HUES64 (cell line): ENCODE data around the gene TRMT10A.
"Not testable (repeated sequence)": the region's sequence is repeated elsewhere in the genome, so short reads cannot be mapped to it uniquely, and the experiment has no call there.

ENCODE experiments used
- H3K27ac ChIP-seq: 2 replicates; pipeline ENCODE4 v1.7.0; 2013; ENCODE audit warnings: low read depth, low read length, inconsistent platforms
- H3K27me3 ChIP-seq: 2 replicates; pipeline ENCODE4 v1.6.1; 2013; ENCODE audit warnings: mild to moderate bottlenecking, low read length; ENCODE audit not compliant: insufficient read depth
- H3K36me3 ChIP-seq: 2 replicates; pipeline ENCODE4 v1.6.1; 2013; ENCODE audit warnings: mild to moderate bottlenecking, low read length; ENCODE audit not compliant: insufficient read depth
- H3K4me1 ChIP-seq: 2 replicates; pipeline ENCODE4 v1.6.1; 2013; ENCODE audit warnings: mild to moderate bottlenecking, low read length, moderate library complexity; ENCODE audit not compliant: insufficient read depth
- H3K4me3 ChIP-seq: 2 replicates; pipeline ENCODE4 v1.5.1; 2013; ENCODE audit warnings: mild to moderate bottlenecking, low read length, moderate library complexity
- H3K9ac ChIP-seq: 2 replicates; pipeline ENCODE4 v1.6.1; 2013; ENCODE audit warnings: mild to moderate bottlenecking, low read depth, low read length
- H3K9me3 ChIP-seq: 2 replicates; pipeline ENCODE4 v1.6.1; 2013; ENCODE audit warnings: low read depth, low read length; ENCODE audit not compliant: insufficient read depth
- WGBS: fragments of 150-250, 120-280 bp; methylation state at CpG from one replicate; pipeline ENCODE4 v1.1.7; 2013; ENCODE audit warnings: missing lambda C conversion rate; 5-methylcytosine and 5-hydroxymethylcytosine counted together

The TRMT10A gene

GRCh38 chr4:99540277-99540939, 23.4 kb downstream of the TRMT10A start:
- no peak overlapping the region for H3K27ac ChIP-seq
- peaks cover 6% of the 10 kb centered on the region; the same call in 1 of the 2 replicates for H3K4me1 ChIP-seq
- H3K27me3 ChIP-seq = no peaks in the 10 kb centered on the region
- H3K4me3 ChIP-seq = no peak overlapping the region
- no peak overlapping the region for H3K9ac ChIP-seq
- no peaks in the 10 kb centered on the region for H3K36me3 ChIP-seq
- no peaks in the 10 kb centered on the region for H3K9me3 ChIP-seq

- Histone ChIP-seq H3K9me3 (no peaks in the 10 kb centered on the region), H3K4me1 (peaks cover 6% of the 10 kb centered on the region; the same call in 1 of the 2 replicates), H3K27ac (no peak overlapping the region), H3K4me3 (no peak overlapping the region), H3K27me3 (no peaks in the 10 kb centered on the region), H3K9ac (no peak overlapping the region), H3K36me3 (no peaks in the 10 kb centered on the region)
- WGBS = 74% methylated on average over 4 of the region's 4 CpGs
Observed at GRCh38 chr4:99537674-99538073, 26.2 kb downstream of the TRMT10A start.

DNA sequence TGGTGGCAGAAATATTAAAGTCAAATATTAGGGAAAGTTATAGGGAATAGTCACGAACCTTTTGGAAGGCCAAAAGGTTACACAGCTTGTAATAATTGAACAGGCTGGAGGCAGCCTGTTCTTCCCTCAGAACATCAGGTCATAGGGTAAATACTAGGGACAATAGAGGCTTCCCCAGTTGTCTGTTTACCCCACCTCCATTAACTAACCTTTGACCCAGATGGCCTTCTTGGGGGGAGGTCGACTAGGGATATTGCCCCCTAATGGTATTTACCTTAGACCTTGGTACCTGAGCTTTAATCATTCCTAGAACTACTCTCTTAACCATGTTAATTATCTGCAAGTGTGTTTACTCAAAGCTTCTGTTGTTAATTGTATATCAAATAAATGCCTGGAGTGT, 27.0 kb downstream of the TRMT10A start:
- Histone ChIP-seq H3K27me3 (no peaks in the 10 kb centered on the region), H3K4me3 (no peak overlapping the region), H3K27ac (no peak overlapping the region), H3K9me3 (no peaks in the 10 kb centered on the region), H3K4me1 (peaks cover 6% of the 10 kb centered on the region; the same call in 1 of the 2 replicates), H3K9ac (no peak overlapping the region), H3K36me3 (no peaks in the 10 kb centered on the region)
- WGBS = 91% methylated on average over 2 of the region's 2 CpGs

DNA sequence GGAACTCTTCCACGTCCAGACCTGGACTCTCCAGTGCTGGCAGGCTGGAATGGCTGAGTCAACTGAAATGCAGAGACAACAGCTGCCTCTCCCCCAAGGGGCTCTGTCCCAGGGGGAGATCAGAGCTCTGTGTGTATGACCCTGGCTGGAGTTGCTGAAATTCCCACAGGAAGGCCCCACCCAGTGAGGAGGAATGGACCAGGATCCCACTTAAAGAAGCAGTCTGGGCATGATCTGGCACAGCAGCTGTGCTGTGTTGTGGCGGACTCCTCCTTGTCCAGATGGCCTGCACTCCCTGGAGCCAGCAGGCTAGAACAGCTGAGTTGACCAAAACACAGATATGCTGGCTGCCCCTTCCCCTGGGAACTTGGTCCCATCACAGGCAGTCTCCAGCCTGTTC, 27.6 kb downstream of the TRMT10A start:
- no peak overlapping the region for H3K27ac ChIP-seq
- no peaks in the 10 kb centered on the region for H3K27me3 ChIP-seq
- 45% methylated on average over 2 of the region's 2 CpGs for WGBS
- no peaks in the 10 kb centered on the region for H3K9me3 ChIP-seq
- H3K4me1 ChIP-seq = peaks cover 6% of the 10 kb centered on the region; the same call in 1 of the 2 replicates
- no peak overlapping the region for H3K4me3 ChIP-seq
- no peaks in the 10 kb centered on the region for H3K36me3 ChIP-seq
- H3K9ac ChIP-seq = no peak overlapping the region

DNA sequence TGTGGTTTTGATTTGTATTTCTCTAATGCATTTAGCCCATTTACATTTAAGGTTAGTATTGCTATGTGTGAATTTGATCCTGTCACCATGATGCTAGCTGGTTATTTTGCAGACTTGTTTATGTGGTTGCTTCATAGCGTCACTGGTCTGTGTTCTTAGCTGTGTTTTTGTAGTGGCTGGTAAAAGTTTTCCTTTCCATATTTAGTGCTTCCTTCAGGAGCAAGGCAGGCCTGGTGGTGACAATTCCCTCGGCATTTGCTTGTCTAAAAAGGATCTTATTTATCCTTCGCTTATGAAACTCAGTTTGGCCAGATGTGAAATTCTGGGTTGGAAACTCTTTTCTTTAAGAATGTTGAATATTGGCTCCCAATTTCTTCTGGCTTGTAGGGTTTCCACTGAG, 29.1 kb downstream of the TRMT10A start:
- not testable (repeated sequence) for H3K4me3 ChIP-seq, H3K9me3 ChIP-seq, H3K36me3 ChIP-seq, H3K27me3 ChIP-seq, H3K9ac ChIP-seq, H3K27ac ChIP-seq, H3K4me1 ChIP-seq
- WGBS = 94% methylated on average over 3 of the region's 3 CpGs

DNA sequence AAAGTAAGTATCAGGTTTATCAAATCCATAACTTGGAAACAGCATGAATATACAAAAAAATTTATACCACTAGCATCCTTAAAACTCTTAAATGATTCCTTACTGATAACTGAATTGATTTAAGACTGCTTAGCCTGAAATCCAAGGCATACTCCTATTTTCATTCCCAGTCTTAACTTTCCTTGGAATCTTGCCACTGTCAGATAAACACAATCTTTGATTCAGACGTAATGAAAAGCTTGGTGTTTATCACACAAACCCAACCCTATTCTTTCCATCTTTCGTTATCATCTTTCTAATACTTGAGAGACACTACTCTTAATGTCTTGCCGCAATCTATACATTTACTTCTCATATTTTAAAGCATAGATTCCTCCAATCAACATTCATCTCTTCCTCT, 33.9 kb downstream of the TRMT10A start:
- Histone ChIP-seq H3K9ac (no peak overlapping the region), H3K27ac (no peak overlapping the region), H3K4me3 (no peak overlapping the region), H3K9me3 (no peaks in the 10 kb centered on the region), H3K27me3 (no peaks in the 10 kb centered on the region), H3K36me3 (no peaks in the 10 kb centered on the region), H3K4me1 (no peaks in the 10 kb centered on the region)
- 91% methylated on average over 3 of the region's 3 CpGs for WGBS

DNA sequence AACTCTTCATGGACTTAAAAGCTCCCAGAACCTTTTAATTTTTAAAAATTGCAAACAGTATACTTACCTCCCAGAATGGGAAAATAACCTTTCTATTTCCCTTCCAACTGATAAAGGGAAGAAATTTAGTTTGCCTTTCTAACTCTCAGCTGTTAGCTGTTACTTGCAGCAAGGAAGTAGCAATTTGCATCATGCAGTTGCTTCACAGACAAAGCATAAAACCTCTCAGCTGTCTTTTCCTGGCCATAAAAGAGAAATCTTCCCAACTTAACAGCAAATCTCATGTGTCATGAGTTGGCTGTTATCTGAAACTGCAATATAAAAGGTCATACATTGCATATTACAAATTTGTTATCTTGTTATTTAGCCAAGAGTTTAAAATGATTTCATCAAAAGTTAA, 34.6 kb downstream of the TRMT10A start:
- H3K4me1 ChIP-seq = no peaks in the 10 kb centered on the region
- H3K9me3 ChIP-seq = no peaks in the 10 kb centered on the region
- H3K9ac ChIP-seq = no peak overlapping the region

DNA sequence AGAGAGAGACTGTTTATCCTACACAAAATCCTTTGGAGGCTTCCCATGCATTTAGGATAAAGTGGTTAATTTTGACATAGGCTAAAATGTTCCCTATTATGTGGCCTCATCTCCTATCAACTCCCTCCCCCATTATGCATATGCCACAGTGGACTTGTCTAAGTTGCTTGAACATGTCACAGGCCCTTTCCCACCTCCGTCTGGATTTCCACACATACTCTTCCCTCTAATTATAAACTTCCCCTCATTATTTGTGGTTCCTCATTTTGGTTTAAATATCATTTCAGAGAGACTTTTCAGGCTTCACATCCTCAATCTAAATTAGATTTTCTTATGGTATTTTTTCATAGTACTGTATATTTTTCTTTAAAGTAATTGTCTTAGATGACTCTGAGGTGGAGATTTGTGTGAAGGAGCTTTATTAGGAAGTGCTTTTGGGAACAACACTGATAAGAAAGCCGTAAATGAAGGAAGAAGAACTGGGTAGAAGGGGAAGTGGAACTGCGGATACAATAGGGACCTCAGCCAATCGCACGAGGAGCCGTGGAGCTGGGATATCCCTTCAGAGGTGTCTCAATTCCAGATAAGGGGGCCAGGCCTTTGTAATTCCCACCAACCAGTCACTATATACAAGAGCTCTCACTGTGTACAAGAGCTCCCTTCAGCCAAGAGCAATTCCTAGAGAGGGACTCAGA, 45.1 kb downstream of the TRMT10A start:
- no peak overlapping the region for H3K4me3 ChIP-seq
- no peak overlapping the region for H3K27ac ChIP-seq
- no peaks in the 10 kb centered on the region for H3K36me3 ChIP-seq
- H3K4me1 ChIP-seq = no peaks in the 10 kb centered on the region
- no peaks in the 10 kb centered on the region for H3K9me3 ChIP-seq
- 92% methylated on average over 6 of the region's 6 CpGs for WGBS
- no peaks in the 10 kb centered on the region for H3K27me3 ChIP-seq
- no peak overlapping the region for H3K9ac ChIP-seq

More for the DNA sequence above, 34.6 kb downstream of the TRMT10A start:
- no peak overlapping the region for H3K27ac ChIP-seq
- H3K4me3 ChIP-seq = no peak overlapping the region
- no peaks in the 10 kb centered on the region for H3K36me3 ChIP-seq
- H3K27me3 ChIP-seq = no peaks in the 10 kb centered on the region

DNA sequence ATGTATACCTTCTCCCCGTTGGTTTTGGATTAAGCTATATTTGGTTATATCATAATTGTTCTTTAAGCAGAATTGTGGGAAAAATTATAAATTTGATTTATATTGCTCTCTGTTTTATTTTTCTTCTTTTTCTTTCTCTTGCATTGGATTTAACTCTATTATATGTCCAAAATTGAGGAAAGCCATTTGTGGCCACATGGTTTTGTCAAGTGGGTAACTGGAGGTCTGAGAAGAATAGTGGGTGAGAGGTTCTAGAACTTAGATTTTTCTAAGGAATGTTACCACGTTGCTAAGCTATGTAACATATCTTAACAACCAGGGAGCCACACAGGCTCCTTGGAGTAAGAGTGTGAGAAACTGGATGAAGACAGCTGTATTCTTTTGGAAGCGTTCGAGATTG, 53.1 kb downstream of the TRMT10A start, which contains the start of gene C4orf17:
Gene C4orf17 (plus strand): TSS at position 301 of the 400 bp plus-strand sequence. CDS start 2,061 bp downstream, outside the sequence.
- no peaks in the 10 kb centered on the region for H3K9me3 ChIP-seq
- no peaks in the 10 kb centered on the region for H3K27me3 ChIP-seq
- H3K4me1 ChIP-seq = no peaks in the 10 kb centered on the region
- WGBS = 92% methylated on average over 2 of the region's 4 CpGs
- H3K27ac ChIP-seq = no peak within 1 kb of the TSS
- H3K9ac ChIP-seq = no peak within 1 kb of the TSS
- H3K4me3 ChIP-seq = no peak within 1 kb of the TSS
- H3K36me3 ChIP-seq = no peaks in the 10 kb centered on the region

DNA sequence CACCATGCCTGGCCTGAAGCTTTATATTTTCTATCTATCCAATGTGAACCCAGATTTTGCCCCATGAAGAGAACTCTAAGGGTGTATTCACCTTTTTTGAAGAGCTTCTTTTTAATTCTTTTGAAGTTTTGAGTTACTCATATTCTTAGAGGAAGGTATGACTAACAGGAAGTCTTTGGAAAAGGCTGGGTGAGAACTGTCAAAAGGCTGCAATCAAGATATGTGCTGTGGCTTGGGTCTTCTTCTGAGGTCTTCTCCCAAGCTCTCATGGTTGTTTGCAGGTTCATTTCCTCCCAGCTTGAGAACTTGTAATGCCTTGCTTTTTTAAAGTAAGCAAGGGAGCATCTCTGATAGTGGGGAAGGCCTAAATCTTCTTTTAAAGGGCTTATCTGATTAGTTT, 56.1 kb downstream of the TRMT10A start:
- H3K4me1 ChIP-seq = no peaks in the 10 kb centered on the region
- no peaks in the 10 kb centered on the region for H3K9me3 ChIP-seq
- no peak overlapping the region for H3K27ac ChIP-seq
- H3K9ac ChIP-seq = no peak overlapping the region
- no peak overlapping the region for H3K4me3 ChIP-seq
- H3K27me3 ChIP-seq = no peaks in the 10 kb centered on the region
- H3K36me3 ChIP-seq = no peaks in the 10 kb centered on the region

DNA sequence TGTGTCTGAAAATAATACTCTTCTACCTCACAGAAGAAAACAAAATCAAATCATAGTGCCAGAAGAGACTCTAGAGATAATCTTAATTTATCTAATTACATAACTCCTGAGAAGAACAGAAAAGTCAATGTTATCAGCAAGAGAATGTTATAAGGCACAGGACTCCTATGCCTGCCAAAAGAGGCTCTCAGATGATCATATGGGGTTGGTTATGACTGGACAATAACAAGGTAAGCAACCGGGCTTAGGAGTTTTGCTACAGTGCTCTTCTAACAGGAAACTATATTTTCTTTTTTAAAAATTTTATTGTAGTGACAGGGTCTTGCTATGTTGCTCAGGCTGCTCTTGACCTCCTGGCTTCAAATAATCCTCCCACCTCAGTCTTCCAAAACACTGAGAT, 56.5 kb downstream of the TRMT10A start:
- 88% methylated on average over 1 of the region's 1 CpG for WGBS
- no peak overlapping the region for H3K27ac ChIP-seq

More for the DNA sequence above, 56.5 kb downstream of the TRMT10A start:
- Histone ChIP-seq H3K9me3 (no peaks in the 10 kb centered on the region), H3K27me3 (no peaks in the 10 kb centered on the region), H3K4me3 (no peak overlapping the region), H3K4me1 (no peaks in the 10 kb centered on the region), H3K9ac (no peak overlapping the region), H3K36me3 (no peaks in the 10 kb centered on the region)
